HG03342 (cell line): Measurements from ENCODE around the gene CFL1.

Source experiments
- ATAC-seq: cut with Tn5 transposase; IDR thresholded peaks from one replicate; pipeline ENCODE4 v1.9.1; 2021; ENCODE audit warnings: mild to moderate bottlenecking, moderate library complexity; ENCODE audit not compliant: unreplicated experiment

The CFL1 gene

DNA sequence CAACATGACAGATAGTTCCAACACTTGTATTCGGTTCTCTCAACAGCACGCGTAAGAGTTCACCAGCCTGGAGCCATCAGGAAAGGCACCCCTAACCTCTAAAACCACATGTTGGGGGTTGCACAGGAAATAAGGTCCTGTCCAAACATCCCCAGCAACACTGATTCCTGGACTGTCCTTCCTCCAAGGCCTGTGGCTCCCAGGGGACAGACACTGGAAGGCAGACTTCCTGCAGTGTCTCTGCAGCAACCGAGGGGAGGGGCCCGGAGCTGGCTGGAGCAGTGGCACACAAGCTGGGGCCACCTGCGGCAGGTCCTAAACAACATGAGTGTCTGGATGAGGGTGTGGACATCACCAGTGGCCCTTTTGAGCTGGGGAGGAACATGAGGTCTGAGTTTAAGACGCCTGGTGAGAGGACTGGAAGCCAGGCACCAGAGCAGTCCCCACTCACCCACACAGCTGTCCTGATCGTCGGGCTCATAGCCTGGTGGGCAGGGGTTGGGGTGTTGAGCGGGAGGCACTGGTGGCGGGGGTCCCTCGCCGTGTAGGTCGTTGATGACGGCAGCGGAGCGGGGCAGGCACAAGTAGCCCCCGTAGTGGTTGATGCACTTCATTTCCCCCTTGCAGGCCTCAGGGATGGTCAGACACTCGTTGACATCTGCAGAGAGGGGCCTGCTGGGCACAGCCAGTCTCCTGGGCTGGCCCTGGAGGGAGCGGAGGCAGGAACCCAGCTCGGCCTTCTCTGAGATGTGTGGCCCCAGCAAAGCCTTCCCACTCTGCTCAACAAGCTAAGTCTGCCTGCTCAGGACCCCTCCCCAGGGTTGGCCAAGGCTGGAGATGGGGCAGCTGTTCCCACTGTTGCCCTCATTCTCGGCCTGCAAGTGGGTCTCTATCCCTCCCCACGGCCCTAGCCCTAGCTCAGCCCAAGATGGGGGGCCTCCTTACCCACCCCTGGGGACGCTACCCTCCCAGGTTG, 13.0 kb upstream of the CFL1 start:
- no peak for ATAC-seq

DNA sequence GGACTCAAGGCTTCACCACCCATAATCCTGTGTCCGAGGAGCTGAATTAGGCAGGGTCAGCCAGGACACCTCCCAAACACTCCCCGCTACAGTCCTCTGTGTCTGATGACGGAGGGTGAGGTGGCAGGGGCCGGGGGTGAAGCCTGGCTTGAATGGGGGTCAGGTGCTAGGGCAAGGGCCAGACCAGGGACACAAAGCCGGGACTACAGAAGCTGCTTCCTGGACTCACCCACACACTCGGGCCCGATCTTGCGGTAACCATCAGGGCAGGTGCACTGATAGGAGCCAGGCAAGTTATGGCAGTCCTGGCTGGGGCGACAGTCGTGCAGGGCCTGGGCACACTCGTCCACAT, 12.3 kb upstream of the CFL1 start:
- no peak for ATAC-seq

DNA sequence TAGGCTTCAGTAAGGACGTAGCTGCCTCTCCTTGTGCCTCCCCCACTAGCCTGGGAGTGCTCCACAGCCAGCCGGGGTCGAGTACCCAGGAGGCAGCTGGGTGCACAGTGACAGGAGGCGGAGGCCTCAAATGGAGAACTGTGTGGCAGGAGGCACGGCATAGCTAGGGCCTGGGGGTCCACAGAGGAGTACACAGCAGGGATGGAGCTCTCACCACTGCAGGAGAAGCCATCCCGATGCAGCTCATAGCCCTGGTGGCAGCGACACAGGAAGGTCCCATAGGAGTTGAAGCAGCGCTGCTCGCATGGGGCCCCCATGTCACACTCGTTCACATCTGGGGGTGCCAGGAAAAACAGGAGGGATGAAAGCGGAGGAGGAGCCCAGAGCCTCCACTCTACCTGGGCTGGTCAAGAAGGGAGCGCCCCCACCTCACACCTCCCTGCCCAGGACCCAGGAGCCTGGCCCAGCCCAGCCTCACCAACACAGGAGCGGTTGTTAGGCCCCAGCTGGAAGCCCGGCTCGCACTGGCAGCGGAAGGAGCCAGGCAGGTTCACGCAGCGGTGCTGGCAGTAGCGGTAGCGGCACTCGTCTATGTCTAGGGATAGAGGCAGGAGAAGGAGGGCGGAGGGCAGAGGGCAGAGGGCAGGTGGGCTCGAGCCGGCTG, 11.8 kb upstream of the CFL1 start:
- ATAC-seq: no peak

DNA sequence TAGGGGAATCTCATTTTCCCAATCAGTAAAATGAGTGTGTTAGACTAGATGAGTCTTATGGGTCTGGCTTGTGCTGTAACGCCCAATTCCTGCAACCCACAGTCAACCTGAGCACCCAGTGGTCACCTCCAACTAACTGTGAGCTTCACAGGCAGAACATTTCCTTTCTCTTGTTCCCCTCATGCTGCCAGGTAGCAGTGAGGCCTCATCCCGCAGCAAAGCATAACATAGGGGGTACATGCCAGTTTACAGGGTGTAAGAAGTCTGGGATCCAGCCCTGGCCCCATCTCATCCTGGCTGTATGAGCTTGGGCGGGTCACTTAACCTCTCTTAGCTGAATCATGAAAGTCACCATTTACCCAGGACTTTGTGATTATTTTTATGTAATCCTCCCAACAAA, 10.9 kb upstream of the CFL1 start:
- ATAC-seq: no peak

DNA sequence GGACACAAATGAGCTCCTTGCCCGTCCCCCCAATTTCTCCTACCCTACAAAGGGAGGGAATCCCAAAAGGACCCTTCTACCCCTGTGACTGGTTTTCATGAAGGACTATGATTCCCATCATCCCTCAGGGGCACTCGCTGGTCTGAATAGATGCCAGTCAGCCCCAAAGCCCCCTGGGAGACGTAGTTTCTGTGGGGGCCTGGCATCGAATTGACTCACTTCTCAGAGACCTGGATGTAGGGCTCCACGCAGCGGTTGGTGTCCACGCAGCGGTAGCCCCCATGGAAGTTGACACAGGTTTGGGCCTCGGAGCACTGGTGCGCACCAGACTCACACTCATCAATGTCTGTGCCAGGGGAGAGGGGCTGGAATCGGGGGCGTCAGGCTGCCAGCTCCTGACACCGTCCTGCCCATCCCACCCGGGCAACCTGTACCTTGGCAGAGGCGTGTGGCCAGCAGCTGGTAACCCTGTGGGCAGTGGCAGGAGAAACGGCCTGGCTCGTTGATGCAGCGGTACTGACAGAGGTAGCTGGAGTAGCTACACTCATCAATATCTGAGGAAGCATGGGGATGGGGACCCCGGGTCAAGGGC, 10.2 kb upstream of the CFL1 start:
- ATAC-seq: no peak

DNA sequence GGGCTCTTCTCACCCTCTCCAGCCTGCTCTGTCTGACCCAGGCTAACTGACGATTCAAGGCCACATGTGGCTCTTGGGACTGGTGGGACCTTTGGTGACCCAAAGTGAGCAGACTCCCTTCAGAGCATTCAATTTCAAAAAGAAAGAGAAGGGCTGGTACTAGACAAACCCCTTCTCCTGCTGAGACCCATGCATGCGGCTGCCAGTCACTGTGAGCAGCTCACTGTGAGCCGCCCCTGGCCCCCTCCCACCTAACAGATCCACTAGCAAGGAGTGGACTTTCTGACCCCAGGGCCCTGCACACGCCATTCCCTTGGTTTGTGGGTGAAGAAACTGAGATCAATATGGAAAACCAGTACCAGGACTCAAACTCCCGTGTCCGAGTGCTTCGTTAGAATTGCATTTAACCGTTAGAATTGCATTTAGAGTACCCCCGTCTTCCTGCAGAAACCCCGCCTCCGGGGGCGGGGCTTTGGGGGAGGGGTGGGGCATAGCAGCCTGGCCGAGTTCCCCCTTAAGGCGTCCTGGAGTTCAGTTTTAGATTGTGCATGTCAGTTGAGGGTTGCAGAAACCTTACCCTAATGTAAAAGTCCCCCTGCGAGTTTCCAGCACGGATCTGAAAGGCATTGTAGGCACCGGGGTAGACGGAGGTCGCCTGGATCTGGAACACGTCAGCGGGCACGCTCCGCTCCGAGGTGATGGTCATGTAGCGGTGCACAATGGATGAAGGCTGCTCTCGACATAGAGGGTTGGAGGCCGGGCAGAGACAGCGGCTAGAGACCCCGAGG, 9.5 kb upstream of the CFL1 start:
- ATAC-seq: no peak

DNA sequence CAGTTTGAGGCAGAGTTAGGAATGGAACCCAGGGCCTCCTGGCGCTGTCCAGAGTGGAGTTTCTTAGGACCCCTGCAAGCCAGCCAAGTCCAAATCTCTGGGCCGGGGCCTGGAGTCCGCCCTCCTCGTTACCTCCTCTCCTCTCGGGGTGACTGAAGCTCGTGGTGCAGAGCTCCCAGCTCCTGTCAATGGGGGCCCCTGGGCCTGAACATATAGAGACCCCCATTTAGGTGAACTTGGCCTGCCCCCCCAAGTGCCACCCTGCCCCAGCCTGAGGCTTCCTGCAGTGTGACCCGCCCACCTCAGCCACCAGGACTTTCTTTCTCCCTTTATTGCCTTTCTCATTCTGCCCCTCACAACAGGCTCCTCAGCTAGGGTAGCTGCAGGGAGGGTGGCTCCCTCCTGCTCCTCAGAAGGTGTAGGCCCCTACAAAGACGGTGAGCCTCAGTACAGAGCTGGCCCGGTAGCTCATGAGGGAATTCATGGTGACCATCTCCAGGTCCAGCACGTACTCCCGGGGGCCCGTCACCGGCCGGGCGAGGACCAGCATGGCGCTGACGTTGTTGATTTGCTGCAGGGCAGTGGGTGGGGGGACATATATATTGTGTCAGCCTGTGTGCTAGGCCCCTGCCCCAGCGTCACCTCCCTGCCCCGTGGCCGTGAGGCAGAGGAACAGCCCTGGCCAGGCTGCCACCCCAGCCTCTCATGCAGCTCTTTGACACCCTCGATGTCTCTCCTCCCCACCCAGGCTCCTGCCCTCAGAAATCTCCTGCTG, 8.7 kb upstream of the CFL1 start:
- no peak for ATAC-seq

DNA sequence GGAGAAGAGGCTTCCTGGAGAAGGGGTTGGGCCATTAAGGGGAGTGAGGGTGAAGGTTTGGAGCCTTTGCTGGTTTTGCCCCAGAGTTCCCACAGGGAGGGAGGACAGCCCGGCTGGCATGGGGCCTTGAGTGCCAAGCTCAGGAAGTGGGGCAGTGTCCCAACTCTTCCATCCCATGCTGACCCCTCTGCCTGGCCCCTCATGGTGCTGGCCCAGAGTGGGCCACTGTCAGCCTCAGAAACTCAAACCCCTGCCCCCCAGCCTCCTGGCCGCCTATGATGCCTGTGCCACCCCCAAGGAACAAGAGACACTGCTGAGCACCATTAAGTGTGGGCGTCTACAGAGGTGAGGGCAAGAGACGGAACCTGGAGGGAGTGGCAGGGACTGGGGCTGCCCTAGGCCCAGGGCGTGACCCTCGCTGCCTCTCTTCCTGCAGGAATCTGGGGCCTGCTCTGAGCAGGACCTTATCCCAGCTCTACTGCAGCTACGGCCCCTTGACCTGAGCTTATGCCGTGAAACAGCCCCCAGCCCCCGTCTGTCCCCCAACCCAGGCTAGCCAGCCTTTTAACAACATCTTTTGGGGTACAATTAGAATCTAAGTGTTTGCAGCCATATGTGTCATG, 7.7 kb upstream of the CFL1 start:
- no peak for ATAC-seq

DNA sequence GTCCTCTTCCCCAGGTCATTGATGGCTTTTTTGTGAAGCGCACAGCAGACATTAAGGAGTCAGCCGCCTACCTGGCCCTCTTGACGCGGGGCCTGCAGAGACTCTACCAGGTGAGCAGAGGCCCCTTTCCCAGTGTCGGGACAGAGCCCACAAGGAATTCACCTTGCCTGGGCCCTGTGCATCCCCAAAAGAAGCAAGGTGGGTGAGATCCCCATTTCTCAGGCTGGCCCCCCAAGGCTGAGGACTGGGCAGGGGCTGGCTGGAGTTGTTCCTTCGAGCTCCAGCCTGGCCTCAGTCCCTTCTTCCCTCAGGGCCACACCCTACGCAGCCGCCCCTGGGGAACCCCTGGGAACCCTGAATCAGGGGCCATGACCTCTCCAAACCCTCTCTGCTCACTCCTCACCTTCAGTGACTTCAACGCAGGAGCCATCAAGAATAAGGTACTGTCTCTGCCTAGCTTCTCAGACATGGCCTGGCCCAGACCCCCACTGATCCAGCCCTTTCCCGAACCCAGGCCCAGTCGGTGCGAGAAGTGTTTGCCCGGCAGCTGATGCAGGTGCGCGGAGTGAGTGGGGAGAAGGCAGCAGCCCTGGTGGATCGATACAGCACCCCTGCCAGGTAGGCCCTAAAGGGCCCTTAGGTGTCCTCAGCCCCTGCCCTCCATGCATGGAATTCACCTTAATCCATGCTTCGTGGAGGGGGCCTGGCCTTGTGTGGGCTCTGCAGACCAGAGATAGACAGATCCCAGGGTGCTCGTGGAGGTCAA, 6.9 kb upstream of the CFL1 start:
- no peak for ATAC-seq

DNA sequence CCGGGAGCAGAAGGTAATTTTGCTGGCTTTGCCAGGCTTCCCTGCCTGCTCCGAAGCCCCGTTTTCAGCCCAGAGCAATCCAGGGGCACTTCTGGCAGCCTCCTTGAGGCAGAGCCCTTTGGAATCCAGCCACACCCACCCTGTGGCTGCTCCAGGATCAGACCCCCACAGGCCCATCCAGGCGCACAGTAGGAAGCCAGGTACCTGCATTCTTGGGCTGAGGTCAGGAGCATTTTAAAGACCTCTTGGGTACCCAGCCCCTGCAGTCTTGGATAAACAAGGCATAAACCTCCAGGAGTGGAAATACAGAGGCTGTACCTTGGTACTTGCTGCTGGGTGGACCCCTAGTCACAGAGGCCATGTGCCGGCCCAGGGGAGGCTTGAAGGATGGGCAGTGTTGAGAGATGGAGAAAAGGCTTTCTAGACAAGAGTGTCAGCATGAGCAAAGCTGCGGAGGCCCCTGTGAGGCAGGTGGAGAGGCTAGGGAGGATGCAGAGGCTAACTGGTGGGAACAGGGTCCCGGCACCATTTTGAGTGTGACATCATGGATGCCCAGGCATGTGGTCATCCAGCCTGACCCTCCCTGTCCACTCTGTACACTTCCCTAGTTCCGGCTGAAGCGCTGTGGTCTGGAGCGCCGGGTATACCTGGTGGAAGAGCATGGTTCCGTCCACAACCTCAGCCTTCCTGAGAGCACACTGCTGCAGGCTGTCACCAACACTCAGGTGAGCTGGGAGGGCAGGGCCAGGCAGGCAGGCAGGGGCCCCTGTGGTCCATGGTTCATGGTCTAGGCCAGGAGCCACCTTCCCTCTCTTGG, 6.1 kb upstream of the CFL1 start:
- no peak for ATAC-seq

DNA sequence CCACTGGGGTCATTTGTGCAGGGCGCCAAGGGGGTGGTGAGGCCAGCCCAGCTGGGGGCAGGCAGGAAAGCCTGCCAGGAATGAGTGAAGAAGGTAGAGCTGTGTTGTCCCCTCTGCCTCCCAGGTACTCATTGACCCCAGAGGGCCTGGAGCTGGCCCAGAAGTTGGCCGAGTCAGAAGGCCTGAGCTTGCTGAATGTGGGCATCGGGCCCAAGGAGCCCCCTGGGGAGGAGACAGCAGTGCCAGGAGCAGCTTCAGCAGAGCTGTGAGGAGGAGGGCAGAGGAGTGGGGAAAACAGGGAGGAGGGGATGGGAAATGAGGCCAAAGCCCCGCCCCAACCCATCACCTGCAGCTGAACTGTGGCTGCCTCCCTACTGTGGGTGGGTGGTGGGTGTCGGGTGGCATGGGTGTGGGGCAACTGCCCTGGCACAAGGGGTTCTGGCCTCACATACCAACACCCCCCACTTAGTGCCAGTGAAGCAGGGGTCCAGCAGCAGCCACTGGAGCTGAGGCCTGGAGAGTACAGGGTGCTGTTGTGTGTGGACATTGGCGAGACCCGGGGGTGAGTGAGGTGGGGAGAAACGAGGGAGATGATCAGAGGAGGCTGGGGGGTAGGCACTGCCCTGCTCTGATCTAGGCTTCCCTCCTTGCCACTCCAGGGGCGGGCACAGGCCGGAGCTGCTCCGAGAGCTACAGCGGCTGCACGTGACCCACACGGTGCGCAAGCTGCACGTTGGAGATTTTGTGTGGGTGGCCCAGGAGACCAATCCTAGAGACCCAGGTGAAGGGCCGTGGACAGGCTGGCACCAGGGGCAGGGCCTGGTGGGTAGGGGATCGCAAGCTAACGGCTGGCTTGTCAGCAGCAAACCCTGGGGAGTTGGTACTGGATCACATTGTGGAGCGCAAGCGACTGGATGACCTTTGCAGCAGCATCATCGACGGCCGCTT, 5.2 kb upstream of the CFL1 start:
- ATAC-seq: no peak

DNA sequence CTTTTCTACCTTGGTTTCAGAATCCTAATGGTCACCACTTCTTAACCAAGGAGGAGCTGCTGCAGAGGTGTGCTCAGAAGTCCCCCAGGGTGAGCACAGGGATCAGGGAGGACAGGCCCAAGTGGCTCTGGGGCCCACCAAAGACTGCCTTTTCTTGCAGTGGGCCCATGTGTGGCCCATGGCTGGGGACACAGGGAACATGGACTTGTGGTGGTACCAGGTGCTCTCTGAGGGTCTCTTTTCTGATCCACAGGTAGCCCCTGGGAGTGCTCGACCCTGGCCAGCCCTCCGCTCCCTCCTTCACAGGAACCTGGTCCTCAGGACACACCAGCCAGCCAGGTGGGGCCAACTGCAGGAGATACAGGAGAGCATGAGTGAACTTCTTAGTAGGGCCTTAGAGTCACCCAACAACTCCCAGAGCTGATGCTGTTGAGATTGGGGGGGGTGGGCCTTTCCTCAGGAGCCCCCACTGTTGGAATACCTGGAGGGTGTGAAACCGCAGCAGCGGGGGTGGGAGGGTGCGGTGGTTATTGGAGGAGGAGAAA, 4.3 kb upstream of the CFL1 start:
- ATAC-seq: no peak

DNA sequence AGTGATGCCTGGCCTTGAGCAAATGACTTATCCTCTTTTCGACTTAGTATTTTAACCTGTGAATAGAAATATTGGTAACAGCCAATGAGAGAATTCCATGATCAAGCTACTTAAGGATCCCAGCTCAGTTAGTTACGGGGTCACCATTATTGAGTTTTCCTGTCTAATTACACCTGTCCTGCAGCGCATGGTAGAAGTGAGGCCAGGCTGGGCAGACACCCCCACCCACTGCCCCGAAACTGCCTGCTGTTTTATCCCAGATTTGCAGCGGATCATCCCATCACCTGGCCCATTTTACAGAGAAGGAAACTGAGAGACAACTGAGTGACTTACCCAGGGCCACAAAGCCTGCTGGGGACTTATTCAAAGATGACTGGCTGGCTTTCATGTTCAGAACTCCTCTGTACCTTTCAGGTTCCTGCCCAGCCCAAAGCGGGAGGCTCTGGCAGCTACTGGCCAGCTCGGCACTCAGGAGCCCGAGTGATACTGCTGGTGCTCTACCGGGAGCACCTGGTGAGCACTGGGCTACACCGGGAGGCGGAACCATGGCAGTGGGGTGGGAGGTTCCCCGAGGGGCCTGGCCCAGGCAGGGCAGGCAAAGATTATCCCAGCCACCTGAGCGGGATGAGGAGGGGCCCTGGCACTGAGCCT, 3.7 kb upstream of the CFL1 start:
- no peak for ATAC-seq

DNA sequence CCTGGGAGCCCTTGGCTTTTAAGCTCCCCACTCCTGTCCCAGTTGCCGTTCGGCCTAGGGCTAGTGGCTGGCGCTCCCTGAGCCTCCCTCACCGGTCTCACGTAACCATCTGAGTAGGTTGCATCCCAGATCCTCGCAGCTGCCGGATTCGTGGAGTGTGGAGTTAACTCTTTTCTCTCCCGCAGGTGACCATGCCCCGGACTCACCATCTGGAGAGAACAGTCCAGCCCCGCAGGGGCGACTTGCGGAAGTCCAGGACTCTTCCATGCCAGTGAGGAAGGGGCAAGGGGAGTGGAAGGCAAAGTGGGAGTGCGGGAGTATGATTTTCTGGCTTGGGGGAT, 3.2 kb upstream of the CFL1 start:
- no peak for ATAC-seq

DNA sequence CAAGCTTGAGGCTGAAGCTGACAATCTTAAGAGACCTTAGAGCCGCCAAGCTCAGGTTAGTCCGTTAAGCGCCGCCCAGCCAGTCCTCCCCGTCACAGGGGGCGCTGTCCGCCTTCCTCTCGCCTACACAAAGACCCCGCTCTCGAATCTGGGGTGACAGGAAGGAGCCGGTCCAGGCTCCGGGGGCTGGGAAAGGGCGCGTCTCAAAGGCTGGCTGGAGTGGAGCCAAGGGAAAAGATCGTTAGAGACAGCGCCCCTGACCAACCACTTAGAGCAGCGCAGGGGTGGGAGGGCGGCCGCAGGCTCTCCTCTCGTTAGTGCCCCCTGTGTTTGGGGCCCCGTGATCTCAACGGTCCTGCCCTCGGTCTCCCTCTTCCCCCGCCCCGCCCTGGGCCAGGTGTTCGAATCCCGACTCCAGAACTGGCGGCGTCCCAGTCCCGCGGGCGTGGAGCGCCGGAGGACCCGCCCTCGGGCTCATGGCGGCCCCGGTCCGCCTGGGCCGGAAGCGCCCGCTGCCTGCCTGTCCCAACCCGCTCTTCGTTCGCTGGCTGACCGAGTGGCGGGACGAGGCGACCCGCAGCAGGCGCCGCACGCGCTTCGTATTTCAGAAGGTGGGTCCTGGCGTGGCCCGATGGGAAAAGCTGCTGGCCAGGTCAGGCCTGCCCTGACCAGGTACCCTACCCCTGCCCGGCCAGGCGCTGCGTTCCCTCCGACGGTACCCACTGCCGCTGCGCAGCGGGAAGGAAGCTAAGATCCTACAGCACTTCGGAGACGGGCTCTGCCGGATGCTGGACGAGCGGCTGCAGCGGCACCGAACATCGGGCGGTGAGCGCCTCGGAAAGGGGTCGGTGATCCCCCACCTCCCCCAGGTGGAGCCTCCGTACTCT, 2.5 kb upstream of the CFL1 start, which contains the start of gene MUS81:
MUS81 (plus strand) TSS at position 156 of the 887 bp plus-strand sequence; CDS start at position 477, 321 bp downstream.
- peak; percentile 27 for ATAC-seq
